GM23248 (cell line): ENCODE measurements around the gene PLCZ1. TPM values are rescaled to one million over a fixed set of nuclear protein-coding genes. Genes with fewer than 3 reads are reported as not detected.
"Not testable (repeated sequence)": the region's sequence is repeated elsewhere in the genome, so short reads cannot be mapped to it uniquely, and the experiment has no call there.

Experiments used
- DNase-seq: peaks from one replicate; pipeline ENCODE4 v3.0.0-alpha.2; 2015
- H2AFZ ChIP-seq: fragments of 200-600 bp; sonication (generic); 2 replicates; pipeline ENCODE4 v1.6.1; 2016; ENCODE audit warnings: antibody characterized with exemption
- H3F3A ChIP-seq: fragments of 200-600 bp; sonication (generic); 2 replicates; pipeline ENCODE4 v1.6.1; 2016; ENCODE audit warnings: mild to moderate bottlenecking, antibody characterized with exemption, mixed run types; ENCODE audit not compliant: insufficient read depth
- H3K27ac ChIP-seq: fragments of 200-600 bp; sonication (generic); 2 replicates; pipeline ENCODE4 v1.5.1; 2016; ENCODE audit warnings: mild to moderate bottlenecking
- H3K27me3 ChIP-seq: fragments of 200-600 bp; sonication (generic); replicated peaks from 2 replicates; pipeline ENCODE4 v1.6.1; 2016; ENCODE audit warnings: mild to moderate bottlenecking; ENCODE audit not compliant: insufficient read depth
- H3K36me3 ChIP-seq: fragments of 200-600 bp; sonication (generic); 2 replicates; pipeline ENCODE4 v1.6.1; 2016; ENCODE audit warnings: low read depth, mild to moderate bottlenecking
- H3K4me1 ChIP-seq: fragments of 200-600 bp; sonication (generic); 2 replicates; pipeline ENCODE4 v1.6.1; 2016; ENCODE audit warnings: mild to moderate bottlenecking; ENCODE audit not compliant: insufficient read depth
- H3K4me2 ChIP-seq: fragments of 200-600 bp; sonication (generic); one replicate; pipeline ENCODE4 v1.6.1; 2016; ENCODE audit warnings: mild to moderate bottlenecking; ENCODE audit not compliant: unreplicated experiment
- H3K4me3 ChIP-seq: fragments of 200-600 bp; sonication (generic); 2 replicates; pipeline ENCODE4 v1.5.1; 2016; ENCODE audit warnings: mild to moderate bottlenecking
- H3K79me2 ChIP-seq: fragments of 200-600 bp; sonication (generic); 2 replicates; pipeline ENCODE4 v1.6.1; 2016; ENCODE audit warnings: mild to moderate bottlenecking; ENCODE audit not compliant: insufficient read depth
- H3K9ac ChIP-seq: fragments of 200-600 bp; sonication (generic); 2 replicates; pipeline ENCODE4 v1.6.1; 2016; ENCODE audit warnings: mild to moderate bottlenecking
- H3K9me2 ChIP-seq: fragments of 200-600 bp; sonication (generic); 2 replicates; pipeline ENCODE4 v1.6.1; 2016; ENCODE audit warnings: mixed run types, mild to moderate bottlenecking, moderate library complexity; ENCODE audit not compliant: insufficient read depth
- H3K9me3 ChIP-seq: fragments of 200-600 bp; sonication (generic); one replicate; pipeline ENCODE4 v1.6.1; 2017; ENCODE audit warnings: low read depth
- H4K20me1 ChIP-seq: fragments of 200-600 bp; sonication (generic); 2 replicates; pipeline ENCODE4 v1.6.0; 2016; ENCODE audit not compliant: insufficient read depth
- EZH2 ChIP-seq: fragments of 200-600 bp; sonication (generic); IDR thresholded peaks from 2 replicates; pipeline ENCODE4 v1.6.1; 2018; ENCODE audit warnings: antibody characterized with exemption, mild to moderate bottlenecking; ENCODE audit not compliant: insufficient read depth, poor library complexity, severe bottlenecking
- EZH2phosphoT487 ChIP-seq: fragments of 200-600 bp; sonication (generic); IDR thresholded peaks from 2 replicates; pipeline ENCODE4 v1.6.1; 2018; ENCODE audit warnings: antibody characterized with exemption, moderate library complexity, mild to moderate bottlenecking, low read depth; ENCODE audit not compliant: insufficient read depth
- WGBS, 2 experiments: methylation state at CpG; one replicate each; pipeline ENCODE4 v1.1.6; 2015 to 2017; ENCODE audit warnings: low lambda C conversion rate in 2 of 2, low coverage in 1 of 2; ENCODE audit errors: missing lambda C conversion rate in 2 of 2; 5-methylcytosine and 5-hydroxymethylcytosine counted together
- in situ Hi-C: fragments of 300-500 bp; cut with MboI; formaldehyde crosslinking; loops from 2 replicates; pipeline ENCODE4 v1.15.0; 2020
- polyA plus RNA-seq: library from polyadenylated mRNA; unstranded; fragments of >200 nt; fragmentation: Nextera tagmentation; extraction: Ambion mirVana; gene quantifications from 2 replicates; pipeline ENCODE4 v1.2.1, GENCODE V29; 2016
- total RNA-seq: library from RNA; depleted of rRNA; stranded (reverse); fragments of >200 nt; shearing (Covaris generic); gene quantifications from 2 replicates; pipeline ENCODE4 v1.2.3, GENCODE V29; 2014

Gene PLCZ1
- total and polyA plus RNA-seq, 2 experiments from 2014 or later: not detected

- in situ Hi-C loops: no loop called here
- Histone ChIP-seq H3K9me2 (no peaks in the 10 kb centered on the region), H4K20me1 (no peaks in the 10 kb centered on the region), H3K4me1 (peaks cover 10% of the 10 kb centered on the region), H3K9ac (no peak overlapping the region), H3F3A (0 out of 2 replicates have a peak, but pooled peaks cover 4% of the 10 kb centered on the region), H3K9me3 (no peaks in the 10 kb centered on the region), H3K27me3 (no peaks in the 10 kb centered on the region), H3K79me2 (no peaks in the 10 kb centered on the region), H3K4me3 (no peak overlapping the region), H3K36me3 (no peaks in the 10 kb centered on the region), H3K27ac (no peak overlapping the region), H3K4me2 (no peak overlapping the region), H2AFZ (no peak overlapping the region)
- no peak for DNase-seq
- no peak for TF ChIP-seq EZH2
- no peak for TF ChIP-seq EZH2phosphoT487
- 80 to 82% methylated on average over 2 of the region's 2 CpGs for WGBS, 2 experiments
Observed at GRCh38 chr12:18703911-18704310, 33.9 kb downstream of the PLCZ1 start.

GRCh38 chr12:18703321-18703720 is 34.5 kb downstream of the PLCZ1 start:
- no peak for DNase-seq
- no peaks in the 10 kb centered on the region for H3K79me2 ChIP-seq
- H3K4me3 ChIP-seq: no peak overlapping the region
- H3F3A ChIP-seq: 0 out of 2 replicates have a peak, but pooled peaks cover 4% of the 10 kb centered on the region
- no peak overlapping the region for H3K4me2 ChIP-seq
- H3K9me2 ChIP-seq: no peaks in the 10 kb centered on the region
- no peak overlapping the region for H3K27ac ChIP-seq
- in situ Hi-C loops: no loop called here
- peaks cover 10% of the 10 kb centered on the region for H3K4me1 ChIP-seq
- H4K20me1 ChIP-seq: no peaks in the 10 kb centered on the region
- 75 to 80% methylated on average over 2 of the region's 2 CpGs for WGBS, 2 experiments
- H3K9ac ChIP-seq: no peak overlapping the region
- H2AFZ ChIP-seq: no peak overlapping the region
- no peaks in the 10 kb centered on the region for H3K9me3 ChIP-seq
- no peak for TF ChIP-seq EZH2
- TF ChIP-seq EZH2phosphoT487: no peak
- H3K36me3 ChIP-seq: no peaks in the 10 kb centered on the region
- no peaks in the 10 kb centered on the region for H3K27me3 ChIP-seq

- DNase-seq: peak; percentile 98
- Histone ChIP-seq H2AFZ (no peak overlapping the region), H3K9me2 (no peaks in the 10 kb centered on the region), H3K36me3 (no peaks in the 10 kb centered on the region), H3K4me3 (0 out of 2 replicates have a peak overlapping the region, but pooled peaks have one; percentile 33), H3K79me2 (no peaks in the 10 kb centered on the region), H3K9me3 (no peaks in the 10 kb centered on the region), H3K4me1 (peaks cover 21% of the 10 kb centered on the region), H3F3A (peaks cover 14% of the 10 kb centered on the region), H3K4me2 (peak overlapping the region; percentile 34), H3K27ac (peak overlapping the region; percentile 69), H3K27me3 (no peaks in the 10 kb centered on the region), H4K20me1 (no peaks in the 10 kb centered on the region), H3K9ac (peak overlapping the region; percentile 41)
- no peak for TF ChIP-seq EZH2phosphoT487
- no peak for TF ChIP-seq EZH2
- in situ Hi-C loops: no loop called here
- 0 to 2% methylated on average over 3 of the region's 3 CpGs for WGBS, 2 experiments
Observed at GRCh38 chr12:18700271-18700670, 37.5 kb downstream of the PLCZ1 start.

- no peaks in the 10 kb centered on the region for H3K9me2 ChIP-seq
- peak overlapping the region; percentile 18 for H3K27ac ChIP-seq
- no peaks in the 10 kb centered on the region for H3K79me2 ChIP-seq
- H3K4me2 ChIP-seq: peak overlapping the region; percentile 17
- peak overlapping the region; percentile 4; the same call in 1 of the 2 replicates for H2AFZ ChIP-seq
- H4K20me1 ChIP-seq: no peaks in the 10 kb centered on the region
- in situ Hi-C loops: no loop called here
- peaks cover 21% of the 10 kb centered on the region for H3K4me1 ChIP-seq
- no peaks in the 10 kb centered on the region for H3K36me3 ChIP-seq
- H3F3A ChIP-seq: peaks cover 14% of the 10 kb centered on the region
- no peaks in the 10 kb centered on the region for H3K27me3 ChIP-seq
- peak; percentile 75 for DNase-seq
- no peaks in the 10 kb centered on the region for H3K9me3 ChIP-seq
- no peak overlapping the region for H3K4me3 ChIP-seq
- TF ChIP-seq EZH2phosphoT487 (no peak), EZH2 (no peak)
- H3K9ac ChIP-seq: no peak overlapping the region
Observed at GRCh38 chr12:18696971-18697602, 40.7 kb downstream of the PLCZ1 start.

GRCh38 chr12:18693986-18694385 is 43.8 kb downstream of the PLCZ1 start:
- H3K4me2 ChIP-seq, H3K9me2 ChIP-seq, H3K27ac ChIP-seq, H2AFZ ChIP-seq, H3K4me3 ChIP-seq, H3K9me3 ChIP-seq, in situ Hi-C loops, H3K27me3 ChIP-seq, DNase-seq, H4K20me1 ChIP-seq, H3K36me3 ChIP-seq, H3K79me2 ChIP-seq, H3K9ac ChIP-seq: not testable (repeated sequence)
- Histone ChIP-seq H3K4me1 (peaks cover 24% of the 10 kb centered on the region), H3F3A (peaks cover 25% of the 10 kb centered on the region)
- 94 to 97% methylated on average over 5 of the region's 5 CpGs for WGBS, 2 experiments
